ENCODE results near the gene PTPRB.

GRCh38 chr12:70608184-70608583, 29.0 kb downstream of the PTPRB start:
- no peak for TF ChIP-seq GATA2 (IDR thresholded peaks at IDR 0.05; ENCODE audit: insufficient read depth, insufficient read length, low read depth, low read length)
- no peak for TF ChIP-seq POLR2AphosphoS5 (IDR thresholded peaks at IDR 0.05; ENCODE audit: insufficient read depth, low read depth, low read length)
